Omental fat pad (tissue), 4 donors: Measurements from ENCODE around the gene IL1RAPL2. TPM values are rescaled to one million over a fixed set of nuclear protein-coding genes. Genes with fewer than 3 reads are reported as not detected.

Source experiments
- ATAC-seq: fragments of 150-250 bp; one replicate; pipeline ENCODE4 v1.9.1; 2016; ENCODE audit warnings: mild to moderate bottlenecking, moderate library complexity; ENCODE audit not compliant: low FRiP score
- DNase-seq: peaks from one replicate; pipeline ENCODE4 v3.0.0-alpha.2; 2019; ENCODE audit warnings: low spot score
- total RNA-seq, 4 donors: library from RNA; depleted of rRNA; stranded (reverse); fragments of >200 nt; gene quantifications; one replicate each; pipeline ENCODE4 v1.1.0, GENCODE V29; 2016
- TF ChIP-seq, protein P1 (sequence below), 3 donors: fragments of 450-650 bp; IDR thresholded peaks; one replicate each; pipeline ENCODE4 v1.5.1; 2016 to 2017; ENCODE audit warnings: antibody characterized with exemption in 3 of 3, mild to moderate bottlenecking in 3 of 3, moderate library complexity in 2 of 3

Gene IL1RAPL2
- total RNA-seq, 4 donors from 2014 or later, result 0.09 TPM; not detected in 3

GRCh38 chrX:105752338-105752956, 1186.4 kb downstream of the IL1RAPL2 start:
- TF ChIP-seq, protein P1, sequence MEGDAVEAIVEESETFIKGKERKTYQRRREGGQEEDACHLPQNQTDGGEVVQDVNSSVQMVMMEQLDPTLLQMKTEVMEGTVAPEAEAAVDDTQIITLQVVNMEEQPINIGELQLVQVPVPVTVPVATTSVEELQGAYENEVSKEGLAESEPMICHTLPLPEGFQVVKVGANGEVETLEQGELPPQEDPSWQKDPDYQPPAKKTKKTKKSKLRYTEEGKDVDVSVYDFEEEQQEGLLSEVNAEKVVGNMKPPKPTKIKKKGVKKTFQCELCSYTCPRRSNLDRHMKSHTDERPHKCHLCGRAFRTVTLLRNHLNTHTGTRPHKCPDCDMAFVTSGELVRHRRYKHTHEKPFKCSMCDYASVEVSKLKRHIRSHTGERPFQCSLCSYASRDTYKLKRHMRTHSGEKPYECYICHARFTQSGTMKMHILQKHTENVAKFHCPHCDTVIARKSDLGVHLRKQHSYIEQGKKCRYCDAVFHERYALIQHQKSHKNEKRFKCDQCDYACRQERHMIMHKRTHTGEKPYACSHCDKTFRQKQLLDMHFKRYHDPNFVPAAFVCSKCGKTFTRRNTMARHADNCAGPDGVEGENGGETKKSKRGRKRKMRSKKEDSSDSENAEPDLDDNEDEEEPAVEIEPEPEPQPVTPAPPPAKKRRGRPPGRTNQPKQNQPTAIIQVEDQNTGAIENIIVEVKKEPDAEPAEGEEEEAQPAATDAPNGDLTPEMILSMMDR (IDR thresholded peaks at IDR 0.05), result no peak
- no peak for ATAC-seq
- DNase-seq, result no peak

- TF ChIP-seq, protein P1 (IDR thresholded peaks at IDR 0.05), result no peak
- no peak for ATAC-seq
Measured at GRCh38 chrX:105753411-105753810, 1187.4 kb downstream of the IL1RAPL2 start.

GRCh38 chrX:105754286-105754964, 1188.4 kb downstream of the IL1RAPL2 start:
- ATAC-seq (no peak), DNase-seq (no peak)
- TF ChIP-seq, protein P1 (IDR thresholded peaks at IDR 0.05), result no peak

More at GRCh38 chrX:105753411-105753810, 1187.4 kb downstream of the IL1RAPL2 start:
- no peak for DNase-seq

DNA sequence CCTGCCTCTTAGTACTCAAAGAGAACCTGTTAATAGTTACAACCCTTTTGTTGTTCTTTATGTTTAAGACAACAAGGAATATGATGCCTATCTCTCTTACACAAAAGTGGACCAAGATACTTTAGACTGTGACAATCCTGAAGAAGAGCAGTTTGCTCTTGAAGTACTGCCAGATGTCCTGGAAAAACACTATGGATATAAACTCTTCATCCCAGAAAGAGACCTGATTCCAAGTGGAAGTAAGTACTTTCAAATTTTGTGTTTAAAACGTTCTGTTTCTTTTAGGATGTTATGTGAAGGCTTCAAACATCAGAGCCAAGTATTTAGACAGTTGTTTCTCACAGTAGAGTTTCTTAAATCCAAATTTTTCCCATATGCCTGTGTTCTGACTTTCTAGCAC, 1189.1 kb downstream of the IL1RAPL2 start:
- ATAC-seq, result no peak
- no peak for DNase-seq
- TF ChIP-seq, protein P1 (IDR thresholded peaks at IDR 0.05), result no peak

DNA sequence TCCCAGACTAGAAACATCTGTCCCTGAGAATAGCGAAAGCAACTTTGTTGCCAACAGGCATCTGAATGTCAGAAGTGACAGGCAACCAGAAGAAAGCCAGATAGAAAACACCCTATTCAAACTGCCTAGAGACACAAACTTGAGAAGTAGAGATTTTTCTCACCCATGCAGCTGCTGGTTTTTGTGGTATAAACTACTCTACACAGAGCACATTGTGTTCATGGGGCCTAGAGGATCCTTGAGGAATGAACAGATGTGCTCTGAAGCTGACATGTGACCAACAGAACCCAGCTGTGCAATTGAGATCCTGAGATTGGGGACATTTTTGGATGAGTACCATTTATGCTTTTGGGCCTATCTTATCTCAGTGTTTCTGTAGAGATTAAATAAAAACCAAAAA, 1192.8 kb downstream of the IL1RAPL2 start:
- DNase-seq, result no peak
- TF ChIP-seq, protein P1 (IDR thresholded peaks at IDR 0.05), result no peak
- no peak for ATAC-seq

GRCh38 chrX:105759598-105759997, 1193.6 kb downstream of the IL1RAPL2 start:
- TF ChIP-seq, protein P1 (IDR thresholded peaks at IDR 0.05), result no peak
- ATAC-seq (no peak), DNase-seq (no peak)

GRCh38 chrX:105765691-105766090, 1199.7 kb downstream of the IL1RAPL2 start:
- DNase-seq, result no peak
- TF ChIP-seq, protein P1 (IDR thresholded peaks at IDR 0.05), result no peak
- no peak for ATAC-seq
